NCI-H2081 treated with DMSO at 0.1 percent for 48 hours (cell line): ENCODE data around the gene TMEM203.

Source experiments
- DNase-seq: peaks from one replicate; lab custom pipeline; 2025; lab: John Stamatoyannopoulos, UW

The TMEM203 gene

GRCh38 chr9:137178201-137178938, 27.1 kb downstream of the TMEM203 start:
- DNase-seq: no peak

- no peak for DNase-seq
Observed at GRCh38 chr9:137176302-137177182, 28.9 kb downstream of the TMEM203 start.

- DNase-seq: no peak
Observed at GRCh38 chr9:137175345-137175961, 30.0 kb downstream of the TMEM203 start.

- DNase-seq: no peak
Observed at GRCh38 chr9:137174722-137175293, 30.6 kb downstream of the TMEM203 start.

- DNase-seq: no peak
Observed at GRCh38 chr9:137173796-137174664, 31.4 kb downstream of the TMEM203 start.

- DNase-seq: no peak
Observed at GRCh38 chr9:137172901-137173795, 32.3 kb downstream of the TMEM203 start.

GRCh38 chr9:137171149-137171900, 34.1 kb downstream of the TMEM203 start:
- DNase-seq: no peak

GRCh38 chr9:137170486-137171148, 34.8 kb downstream of the TMEM203 start:
- no peak for DNase-seq

- no peak for DNase-seq
Observed at GRCh38 chr9:137169896-137170358, 35.5 kb downstream of the TMEM203 start, which contains the start of gene LRRC26. TSS of gene LRRC26 (minus strand) at chr9:137170051. CDS start at chr9:137169943, 108 bp downstream.

GRCh38 chr9:137168904-137169856, 36.3 kb downstream of the TMEM203 start:
- peak; percentile 68 for DNase-seq

- DNase-seq: no peak
Observed at GRCh38 chr9:137168573-137168903, 36.9 kb downstream of the TMEM203 start.

GRCh38 chr9:137167747-137168572, 37.5 kb downstream of the TMEM203 start:
- DNase-seq: no peak

- no peak for DNase-seq
Observed at GRCh38 chr9:137167277-137167746, 38.1 kb downstream of the TMEM203 start.

- no peak for DNase-seq
Observed at GRCh38 chr9:137166380-137167229, 38.8 kb downstream of the TMEM203 start.

GRCh38 chr9:137165250-137165836, 40.1 kb downstream of the TMEM203 start:
- no peak for DNase-seq
